HCT116 (cell line): Measurements from ENCODE around the gene HECW1. TPM values are rescaled to one million over a fixed set of nuclear protein-coding genes. Genes with fewer than 3 reads are reported as not detected.

Experiments used
- ATAC-seq: fragments of 200-7000 bp; cut with Tn5 transposase; 2 replicates; pipeline ENCODE4 v1.9.1; 2020; ENCODE audit warnings: mild to moderate bottlenecking, moderate library complexity
- BruUV-seq: library from RNA; stranded (reverse); fragments of 400-500 nt; replicated peaks from 2 replicates; lab custom pipeline; 2021; lab: Mats Ljungman, UMichigan
- CTCF ChIA-PET: fragments of 300-600 bp; sonication (Branson Sonifier 250); formaldehyde crosslinking; loops from one replicate; lab custom pipeline; 2021; ENCODE audit warnings: antibody characterized with exemption; lab: Charles Lee
- POLR2A ChIA-PET: fragments of 300-600, 350-600 bp; sonication (Branson Sonifier 250); formaldehyde crosslinking; loops from one replicate; lab custom pipeline; 2021; ENCODE audit warnings: antibody characterized with exemption; lab: Charles Lee
- RAD21 ChIA-PET, 2 experiments: fragments of 300-600 bp; sonication (Branson Sonifier 250); formaldehyde crosslinking; loops; one replicate each; lab custom pipeline; 2023; ENCODE audit warnings: low total read pairs in 2 of 2; ENCODE audit not compliant: uncharacterized antibody in 2 of 2, unreplicated experiment in 2 of 2, low non-redundant PET in 1 of 2; lab: Charles Lee
- DNase-seq: peaks from one replicate; pipeline ENCODE4 v3.0.0-alpha.2; 2010; ENCODE audit warnings: low read depth, low spot score
- H2AFZ ChIP-seq: fragments of 200-600 bp; shearing (Covaris generic), sonication (generic); 2 replicates; pipeline ENCODE4 v1.6.1; 2017; ENCODE audit warnings: low read depth, mixed run types, mixed read lengths, antibody characterized with exemption, low read length; ENCODE audit not compliant: poor library complexity, severe bottlenecking
- H3K27ac ChIP-seq: 2 replicates; pipeline ENCODE4 v1.5.1; 2012; ENCODE audit warnings: low read depth, low read length
- H3K27me3 ChIP-seq: fragments of 200-600 bp; sonication (generic); 2 replicates; pipeline ENCODE4 v1.6.1; 2016; ENCODE audit warnings: mixed run types, low read length, mixed read lengths; ENCODE audit not compliant: insufficient read depth
- H3K36me3 ChIP-seq, 2 experiments: fragments of 200-500 bp in 1 of 2; fragments of 200-600 bp in 1 of 2; sonication (Bioruptor generic) in 1 of 2; sonication (generic) in 1 of 2; 2 replicates each; pipeline versions ENCODE4 v1.5.1 to v1.6.1; 2014 to 2016; ENCODE audit warnings: low read length in 2 of 2, inconsistent platforms in 1 of 2, mixed read lengths in 1 of 2, mixed run types in 1 of 2; ENCODE audit not compliant: insufficient read depth in 2 of 2, control insufficient read depth in 1 of 2
- H3K4me1 ChIP-seq, 2 experiments: fragments of 200-600 bp in 1 of 2; sonication (generic) in 1 of 2; 2 replicates each; pipeline versions ENCODE4 v1.5.1 to v1.6.1; 2012 to 2017; ENCODE audit warnings: low read length in 2 of 2, inconsistent platforms in 1 of 2, mild to moderate bottlenecking in 1 of 2, mixed read lengths in 1 of 2, mixed run types in 1 of 2, moderate library complexity in 1 of 2; ENCODE audit not compliant: insufficient read depth in 2 of 2, control insufficient read depth in 1 of 2
- H3K4me2 ChIP-seq: fragments of 200-600 bp; sonication (generic); 2 replicates; pipeline ENCODE4 v1.6.1; 2017; ENCODE audit warnings: mixed run types, low read length, mixed read lengths
- H3K4me3 ChIP-seq, 2 experiments: fragments of 200-600 bp in 1 of 2; sonication (generic) in 1 of 2; replicated peaks in 1 of 2; 2 replicates each; pipeline ENCODE4 v1.5.1; 2011 to 2016; ENCODE audit warnings: low read length in 2 of 2, control low read depth in 1 of 2, low read depth in 1 of 2, mild to moderate bottlenecking in 1 of 2, mixed read lengths in 1 of 2, mixed run types in 1 of 2
- H3K79me2 ChIP-seq: fragments of 200-600 bp; sonication (generic); 2 replicates; pipeline ENCODE4 v1.6.1; 2017; ENCODE audit warnings: mild to moderate bottlenecking, mixed run types, low read length, moderate library complexity, mixed read lengths; ENCODE audit not compliant: insufficient read depth
- H3K9ac ChIP-seq: fragments of 200-600 bp; sonication (generic); 2 replicates; pipeline ENCODE4 v1.6.1; 2016; ENCODE audit warnings: low read length, mixed read lengths
- H3K9me2 ChIP-seq: fragments of 200-600 bp; sonication (generic), shearing (Covaris generic); 2 replicates; pipeline ENCODE4 v1.6.1; 2017; ENCODE audit warnings: mixed run types, mild to moderate bottlenecking, moderate library complexity; ENCODE audit not compliant: insufficient read depth
- H3K9me3 ChIP-seq, 2 experiments: fragments of 200-500 bp in 1 of 2; fragments of 200-600 bp in 1 of 2; sonication (Bioruptor generic) in 1 of 2; sonication (generic) in 1 of 2; 2 replicates each; pipeline ENCODE4 v1.6.1; 2014 to 2017; ENCODE audit warnings: low read length in 2 of 2, mixed read lengths in 2 of 2, inconsistent platforms in 1 of 2, low read depth in 1 of 2, mild to moderate bottlenecking in 1 of 2, mixed run types in 1 of 2, moderate library complexity in 1 of 2; ENCODE audit not compliant: control insufficient read depth in 1 of 2, insufficient read depth in 1 of 2
- H4K20me1 ChIP-seq: fragments of 200-600 bp; sonication (generic), shearing (Covaris generic); 2 replicates; pipeline ENCODE4 v1.6.1; 2017; ENCODE audit warnings: mixed run types, mild to moderate bottlenecking, moderate library complexity; ENCODE audit not compliant: insufficient read depth
- ATF3 ChIP-seq: IDR thresholded peaks from 2 replicates; pipeline ENCODE4 v1.6.1; 2012
- CBX3 ChIP-seq: IDR thresholded peaks from 2 replicates; pipeline ENCODE4 v1.6.1; 2012; ENCODE audit warnings: low read depth
- CEBPB ChIP-seq: IDR thresholded peaks from 2 replicates; pipeline ENCODE4 v1.6.1; 2012; ENCODE audit warnings: low read depth
- EZH2phosphoT487 ChIP-seq: fragments of 200-600 bp; IDR thresholded peaks from 2 replicates; pipeline ENCODE4 v1.6.1; 2018; ENCODE audit warnings: antibody characterized with exemption, borderline replicate concordance
- JUND ChIP-seq: IDR thresholded peaks from 2 replicates; pipeline ENCODE4 v1.6.1; 2012
- MAX ChIP-seq: IDR thresholded peaks from 2 replicates; pipeline ENCODE4 v1.6.1; 2012
- POLR2AphosphoS5 ChIP-seq: IDR thresholded peaks from 2 replicates; pipeline ENCODE4 v1.6.1; 2011; ENCODE audit warnings: mild to moderate bottlenecking, low read depth, low read length, moderate library complexity
- RAD21 ChIP-seq: IDR thresholded peaks from 2 replicates; pipeline ENCODE4 v1.6.1; 2012; ENCODE audit warnings: low read depth, mild to moderate bottlenecking
- SIN3A ChIP-seq: IDR thresholded peaks from 2 replicates; pipeline ENCODE4 v1.6.1; 2012; ENCODE audit warnings: low read depth
- SP1 ChIP-seq: IDR thresholded peaks from 2 replicates; pipeline ENCODE4 v1.6.1; 2012; ENCODE audit warnings: low read depth
- SRF ChIP-seq: IDR thresholded peaks from 2 replicates; pipeline ENCODE4 v1.6.1; 2012; ENCODE audit warnings: low read depth
- YY1 ChIP-seq: IDR thresholded peaks from 2 replicates; pipeline ENCODE4 v1.6.1; 2011; ENCODE audit warnings: low read length, low read depth, moderate library complexity, mild to moderate bottlenecking; ENCODE audit not compliant: insufficient replicate concordance; ENCODE audit errors: extremely low read depth
- intact Hi-C: fragments of 100-400 bp; cut with micrococcal nuclease; formaldehyde crosslinking; loops from 2 replicates; pipeline ENCODE4 v1.10.0; 2022
- total RNA-seq: library from RNA; stranded (reverse); gene quantifications from one replicate; pipeline ENCODE4 v1.2.1, GENCODE V29; 2021; ENCODE audit not compliant: unreplicated experiment
- TF ChIP-seq, protein P1 (sequence below), 3 experiments: fragments of 200-600 bp in 1 of 3; sonication (generic) in 1 of 3; IDR thresholded peaks in 2 of 3; conservative IDR thresholded peaks in 1 of 3; 2 replicates each; pipeline ENCODE4 v1.5.1; 2012 to 2017; ENCODE audit warnings: low read depth in 2 of 3, low read length in 2 of 3, antibody characterized with exemption in 1 of 3, borderline replicate concordance in 1 of 3, control low read depth in 1 of 3, mild to moderate bottlenecking in 1 of 3, mixed read lengths in 1 of 3, mixed run types in 1 of 3, moderate library complexity in 1 of 3; ENCODE audit not compliant: insufficient read depth in 1 of 3
- TF ChIP-seq, protein P2 (sequence below): IDR thresholded peaks from 2 replicates; pipeline ENCODE4 v1.6.1; 2011; ENCODE audit warnings: mild to moderate bottlenecking, low read length, moderate library complexity; ENCODE audit not compliant: insufficient replicate concordance; ENCODE audit errors: extremely low read depth

Gene HECW1
- total RNA-seq, 1 experiment from 2014 or later, result 5.6 TPM

- POLR2A ChIA-PET, result no interaction called here
- Histone ChIP-seq H3K27ac (no peak overlapping the region), H2AFZ (no peak overlapping the region), H3K9ac (no peak overlapping the region), H3K9me2 (no peaks in the 10 kb centered on the region; the same call in 1 of the 2 replicates), H3K4me1 (no peaks in the 10 kb centered on the region; a peak in 1 of 4 replicates), H3K4me3 (no peak overlapping the region), H3K79me2 (no peaks in the 10 kb centered on the region), H3K9me3 (no peaks in the 10 kb centered on the region), H3K27me3 (no peaks in the 10 kb centered on the region), H3K4me2 (no peak overlapping the region), H3K36me3 (no peaks in the 10 kb centered on the region), H4K20me1 (no peaks in the 10 kb centered on the region)
- CTCF ChIA-PET, result no interaction called here
- BruUV-seq, result no TSS peak
- RAD21 ChIA-PET, result no interaction called here
- TF ChIP-seq, protein P1, sequence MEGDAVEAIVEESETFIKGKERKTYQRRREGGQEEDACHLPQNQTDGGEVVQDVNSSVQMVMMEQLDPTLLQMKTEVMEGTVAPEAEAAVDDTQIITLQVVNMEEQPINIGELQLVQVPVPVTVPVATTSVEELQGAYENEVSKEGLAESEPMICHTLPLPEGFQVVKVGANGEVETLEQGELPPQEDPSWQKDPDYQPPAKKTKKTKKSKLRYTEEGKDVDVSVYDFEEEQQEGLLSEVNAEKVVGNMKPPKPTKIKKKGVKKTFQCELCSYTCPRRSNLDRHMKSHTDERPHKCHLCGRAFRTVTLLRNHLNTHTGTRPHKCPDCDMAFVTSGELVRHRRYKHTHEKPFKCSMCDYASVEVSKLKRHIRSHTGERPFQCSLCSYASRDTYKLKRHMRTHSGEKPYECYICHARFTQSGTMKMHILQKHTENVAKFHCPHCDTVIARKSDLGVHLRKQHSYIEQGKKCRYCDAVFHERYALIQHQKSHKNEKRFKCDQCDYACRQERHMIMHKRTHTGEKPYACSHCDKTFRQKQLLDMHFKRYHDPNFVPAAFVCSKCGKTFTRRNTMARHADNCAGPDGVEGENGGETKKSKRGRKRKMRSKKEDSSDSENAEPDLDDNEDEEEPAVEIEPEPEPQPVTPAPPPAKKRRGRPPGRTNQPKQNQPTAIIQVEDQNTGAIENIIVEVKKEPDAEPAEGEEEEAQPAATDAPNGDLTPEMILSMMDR (IDR thresholded peaks at IDR 0.05 in 2 of 3, conservative IDR thresholded peaks at IDR 0.05 in 1 of 3; ENCODE audit: borderline replicate concordance in 1 of 3, insufficient read depth in 1 of 3, low read depth in 2 of 3, low read length in 2 of 3), result no peak
- TF ChIP-seq POLR2AphosphoS5 (no peak), SP1 (no peak), RAD21 (no peak), CBX3 (no peak), YY1 (no peak), JUND (no peak), SRF (no peak), ATF3 (no peak), MAX (no peak), SIN3A (no peak), CEBPB (no peak), EZH2phosphoT487 (no peak)
- TF ChIP-seq, protein P2, sequence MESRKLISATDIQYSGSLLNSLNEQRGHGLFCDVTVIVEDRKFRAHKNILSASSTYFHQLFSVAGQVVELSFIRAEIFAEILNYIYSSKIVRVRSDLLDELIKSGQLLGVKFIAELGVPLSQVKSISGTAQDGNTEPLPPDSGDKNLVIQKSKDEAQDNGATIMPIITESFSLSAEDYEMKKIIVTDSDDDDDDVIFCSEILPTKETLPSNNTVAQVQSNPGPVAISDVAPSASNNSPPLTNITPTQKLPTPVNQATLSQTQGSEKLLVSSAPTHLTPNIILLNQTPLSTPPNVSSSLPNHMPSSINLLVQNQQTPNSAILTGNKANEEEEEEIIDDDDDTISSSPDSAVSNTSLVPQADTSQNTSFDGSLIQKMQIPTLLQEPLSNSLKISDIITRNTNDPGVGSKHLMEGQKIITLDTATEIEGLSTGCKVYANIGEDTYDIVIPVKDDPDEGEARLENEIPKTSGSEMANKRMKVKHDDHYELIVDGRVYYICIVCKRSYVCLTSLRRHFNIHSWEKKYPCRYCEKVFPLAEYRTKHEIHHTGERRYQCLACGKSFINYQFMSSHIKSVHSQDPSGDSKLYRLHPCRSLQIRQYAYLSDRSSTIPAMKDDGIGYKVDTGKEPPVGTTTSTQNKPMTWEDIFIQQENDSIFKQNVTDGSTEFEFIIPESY, result no peak
- ATAC-seq (no peak), DNase-seq (no peak)
- intact Hi-C loops, result no loop called here
Observed at GRCh38 chr7:43491123-43491522, 378.7 kb downstream of the HECW1 start.
